ENCODE results near the gene DPYD.

Gene DPYD

DNA sequence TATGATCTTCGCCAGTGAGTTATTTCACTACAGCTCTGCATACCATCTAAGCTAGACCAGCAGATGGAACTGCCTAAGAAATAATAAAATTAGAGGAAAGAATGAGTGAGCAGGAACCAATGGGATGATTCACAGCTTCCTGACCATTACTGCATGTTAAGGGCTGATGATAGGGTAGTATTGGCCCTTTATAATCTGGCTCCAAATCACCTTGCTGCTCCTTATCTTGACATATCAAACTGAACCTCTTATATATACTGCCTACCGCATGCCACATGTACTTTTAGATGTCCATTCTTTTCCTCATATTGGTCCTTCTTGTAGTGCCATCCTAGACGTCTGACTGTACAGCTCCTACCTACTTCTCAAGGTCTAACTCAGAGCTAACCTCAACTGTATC is 524.4 kb downstream of the DPYD start:
- Histone ChIP-seq H3K9me3 (replicated peaks in 1 of 2; ENCODE audit: control insufficient read depth in 2 of 2, insufficient read depth in 1 of 2, low read depth in 1 of 2, low read length in 2 of 2) (no peaks in the 10 kb centered on the region), H3K23ac (ENCODE audit: low read depth, low read length, poor library complexity) (no peak overlapping the region), H3K18ac (ENCODE audit: low read length) (no peak overlapping the region), H3K14ac (ENCODE audit: low read length) (no peak overlapping the region), H2BK12ac (ENCODE audit: low read length) (no peak overlapping the region), H3K4ac (ENCODE audit: low read length) (no peak overlapping the region), H3K9ac (ENCODE audit: low read depth, low read length, poor library complexity) (no peak overlapping the region), H2BK15ac (ENCODE audit: low read length) (no peak overlapping the region), H2BK5ac (ENCODE audit: low read length) (no peak overlapping the region), H4K8ac (ENCODE audit: low read depth, low read length) (no peak overlapping the region), H3K36me3 (replicated peaks in 1 of 2; ENCODE audit: control insufficient read depth in 2 of 2, insufficient read depth in 2 of 2, low read length in 2 of 2) (no peaks in the 10 kb centered on the region), H3K4me1 (ENCODE audit: control insufficient read depth in 2 of 2, insufficient read depth in 1 of 2, low read depth in 1 of 2, low read length in 2 of 2) (no peaks in the 10 kb centered on the region), H4K91ac (ENCODE audit: low read depth, low read length, poor library complexity) (no peak overlapping the region), H3K4me3 (ENCODE audit: low read length in 2 of 2) (no peak overlapping the region), H2AFZ (ENCODE audit: low read length) (no peak overlapping the region), H2AK5ac (ENCODE audit: low read depth, low read length) (no peak overlapping the region), H3K27ac (replicated peaks; ENCODE audit: low read length) (no peak overlapping the region), H3K4me2 (ENCODE audit: insufficient read depth, low read length, poor library complexity, severe bottlenecking) (no peak overlapping the region), H3K27me3 (ENCODE audit: control insufficient read depth in 3 of 3, insufficient read depth in 3 of 3, low read depth in 1 of 3, low read length in 3 of 3) (no peaks in the 10 kb centered on the region), H3K79me1 (ENCODE audit: low read depth, low read length) (no peaks in the 10 kb centered on the region), H2BK120ac (ENCODE audit: low read depth, low read length) (no peak overlapping the region)
- no CpG with 5 or more reads among the region's 3 CpGs for WGBS, 2 donors (ENCODE audit: extremely low coverage in 2 of 2, insufficient read length in 2 of 2, insufficient replicate concordance in 1 of 2)
- no peak for DNase-seq (ENCODE audit: low spot score)

DNA sequence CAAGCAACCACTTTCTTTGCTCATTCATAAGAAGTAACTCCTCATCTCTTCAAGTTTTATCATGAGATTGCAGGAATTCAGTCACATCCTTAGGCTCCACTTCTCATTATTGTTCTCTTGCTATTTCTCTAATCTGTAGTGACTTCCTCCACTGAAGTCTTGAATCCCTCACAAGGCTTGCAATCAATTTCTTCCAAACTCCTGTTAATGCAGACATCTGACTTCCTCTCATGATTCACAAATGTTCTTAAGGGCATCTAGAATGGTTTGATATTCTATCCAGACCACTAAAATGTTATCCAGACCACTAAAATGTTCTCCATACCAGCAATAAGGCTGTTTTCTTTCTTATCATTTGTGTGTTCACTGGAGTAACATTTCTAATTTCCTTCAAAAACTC is 528.1 kb downstream of the DPYD start:
- no peak overlapping the region for H3K18ac ChIP-seq (ENCODE audit: low read length)

DNA sequence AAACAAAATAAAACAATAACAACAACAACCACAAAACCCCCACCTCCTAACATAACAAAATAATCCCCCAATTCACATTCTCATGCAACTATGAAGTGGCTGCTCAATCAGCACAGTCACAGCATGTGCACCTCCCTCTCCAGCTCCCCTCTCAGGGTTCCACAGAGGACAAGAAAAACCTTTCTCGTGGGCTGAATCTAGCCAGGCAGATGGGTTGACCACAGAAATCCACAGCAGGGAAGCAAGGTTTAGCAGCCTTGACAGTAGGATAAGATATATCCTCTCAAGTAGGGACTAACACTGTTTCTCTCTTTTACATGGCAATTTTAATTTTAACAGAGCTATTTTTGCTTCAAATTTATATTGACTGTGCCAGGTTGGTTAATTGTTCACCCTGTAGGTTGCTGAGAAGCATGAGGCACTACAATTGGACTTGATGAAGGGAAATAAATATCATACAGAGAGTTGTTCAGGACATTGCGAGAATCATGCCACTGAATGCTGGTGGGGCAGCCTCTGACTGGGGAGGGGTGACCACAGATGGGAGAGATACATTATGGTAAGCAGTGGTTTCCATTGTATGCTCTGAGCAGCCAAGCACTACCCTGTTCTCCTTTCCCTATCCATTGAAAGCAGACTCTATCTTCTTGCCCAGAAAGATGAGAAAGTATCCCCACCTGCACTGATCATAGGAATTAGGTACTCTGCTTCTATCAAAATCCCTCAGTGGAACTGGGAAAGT is 535.1 kb downstream of the DPYD start:
- no peak overlapping the region for H2BK15ac ChIP-seq (ENCODE audit: low read length)

More for the DNA sequence above, 528.1 kb downstream of the DPYD start:
- H2AFZ ChIP-seq (ENCODE audit: low read length) = no peak overlapping the region
- no peaks in the 10 kb centered on the region for H3K27me3 ChIP-seq (ENCODE audit: control insufficient read depth in 3 of 3, insufficient read depth in 3 of 3, low read depth in 1 of 3, low read length in 3 of 3)
- H3K79me1 ChIP-seq (ENCODE audit: low read depth, low read length) = no peaks in the 10 kb centered on the region
- H3K4me2 ChIP-seq (ENCODE audit: insufficient read depth, low read length, poor library complexity, severe bottlenecking) = no peak overlapping the region
- H2BK120ac ChIP-seq (ENCODE audit: low read depth, low read length) = no peak overlapping the region
- no peak for DNase-seq (ENCODE audit: low spot score)
- H3K9me3 ChIP-seq (replicated peaks in 1 of 2; ENCODE audit: control insufficient read depth in 2 of 2, insufficient read depth in 1 of 2, low read depth in 1 of 2, low read length in 2 of 2) = no peaks in the 10 kb centered on the region
- H2BK12ac ChIP-seq (ENCODE audit: low read length) = no peak overlapping the region
- H4K91ac ChIP-seq (ENCODE audit: low read depth, low read length, poor library complexity) = no peak overlapping the region
- H2BK5ac ChIP-seq (ENCODE audit: low read length) = no peak overlapping the region
- H3K4me3 ChIP-seq (ENCODE audit: low read length in 2 of 2) = no peak overlapping the region
- H3K4me1 ChIP-seq (ENCODE audit: control insufficient read depth in 2 of 2, insufficient read depth in 1 of 2, low read depth in 1 of 2, low read length in 2 of 2) = no peaks in the 10 kb centered on the region
- H3K9ac ChIP-seq (ENCODE audit: low read depth, low read length, poor library complexity) = no peak overlapping the region
- no peak overlapping the region for H3K14ac ChIP-seq (ENCODE audit: low read length)
- H3K4ac ChIP-seq (ENCODE audit: low read length) = no peak overlapping the region
- no peak overlapping the region for H2AK5ac ChIP-seq (ENCODE audit: low read depth, low read length)
- no peak overlapping the region for H3K23ac ChIP-seq (ENCODE audit: low read depth, low read length, poor library complexity)
- no peaks in the 10 kb centered on the region for H3K36me3 ChIP-seq (replicated peaks in 1 of 2; ENCODE audit: control insufficient read depth in 2 of 2, insufficient read depth in 2 of 2, low read length in 2 of 2)
- H2BK15ac ChIP-seq (ENCODE audit: low read length) = no peak overlapping the region
- no peak overlapping the region for H3K27ac ChIP-seq (replicated peaks; ENCODE audit: low read length)
- H4K8ac ChIP-seq (ENCODE audit: low read depth, low read length) = no peak overlapping the region

DNA sequence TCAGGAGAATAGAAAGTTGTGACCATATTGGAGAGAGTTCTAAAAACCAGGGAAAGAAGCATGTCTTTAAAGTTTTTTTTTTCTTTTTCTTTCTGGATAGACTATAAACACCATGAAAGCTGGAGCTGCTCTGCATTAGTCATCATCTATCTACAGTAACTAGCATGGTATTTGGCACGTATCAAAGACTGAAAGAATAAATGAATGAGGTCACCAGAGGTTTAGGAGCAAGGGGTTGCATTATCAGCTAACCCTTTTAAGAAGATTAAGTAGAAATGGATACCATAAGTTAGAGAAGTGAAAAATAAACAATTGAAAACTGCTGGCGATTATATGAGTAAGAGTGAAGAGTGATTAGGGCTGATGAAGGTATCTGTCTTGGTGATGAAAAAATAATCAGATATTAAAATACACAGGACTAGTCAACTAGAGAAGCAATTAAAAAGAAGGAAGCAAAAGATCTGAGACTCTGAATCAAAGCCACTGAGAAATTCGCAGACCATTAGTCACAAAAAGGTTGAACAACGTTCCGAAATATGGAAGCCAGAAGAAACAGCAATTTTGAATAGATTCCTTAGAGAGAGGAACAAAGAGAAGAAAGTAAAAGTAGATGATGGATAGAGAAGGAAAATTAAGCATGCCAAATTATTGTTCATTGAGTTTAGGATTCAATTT is 536.4 kb downstream of the DPYD start:
- no peak overlapping the region for H2BK12ac ChIP-seq (ENCODE audit: low read length)
- H3K18ac ChIP-seq (ENCODE audit: low read length) = no peak overlapping the region
- no peak for DNase-seq (ENCODE audit: low spot score)
- H3K23ac ChIP-seq (ENCODE audit: low read depth, low read length, poor library complexity) = no peak overlapping the region
- no peaks in the 10 kb centered on the region for H3K79me1 ChIP-seq (ENCODE audit: low read depth, low read length)
- no peak overlapping the region for H3K4me3 ChIP-seq (ENCODE audit: low read length in 2 of 2)
- peaks cover 0 to 3% of the 10 kb centered on the region in 2 donors for H3K9me3 ChIP-seq (replicated peaks in 1 of 2; ENCODE audit: control insufficient read depth in 2 of 2, insufficient read depth in 1 of 2, low read depth in 1 of 2, low read length in 2 of 2)
- no peaks in the 10 kb centered on the region for H3K27me3 ChIP-seq (ENCODE audit: control insufficient read depth in 3 of 3, insufficient read depth in 3 of 3, low read depth in 1 of 3, low read length in 3 of 3)
- H2BK5ac ChIP-seq (ENCODE audit: low read length) = no peak overlapping the region
- WGBS, 2 donors (ENCODE audit: extremely low coverage in 2 of 2, insufficient read length in 2 of 2, insufficient replicate concordance in 1 of 2) = no CpG with 5 or more reads among the region's 5 CpGs
- H2BK120ac ChIP-seq (ENCODE audit: low read depth, low read length) = no peak overlapping the region
- no peak overlapping the region for H2BK15ac ChIP-seq (ENCODE audit: low read length)
- no peak overlapping the region for H3K9ac ChIP-seq (ENCODE audit: low read depth, low read length, poor library complexity)
- H2AK5ac ChIP-seq (ENCODE audit: low read depth, low read length) = no peak overlapping the region
- H3K14ac ChIP-seq (ENCODE audit: low read length) = no peak overlapping the region
- no peak overlapping the region for H4K8ac ChIP-seq (ENCODE audit: low read depth, low read length)
- no peak overlapping the region for H3K4ac ChIP-seq (ENCODE audit: low read length)
- H3K27ac ChIP-seq (replicated peaks; ENCODE audit: low read length) = no peak overlapping the region
- H2AFZ ChIP-seq (ENCODE audit: low read length) = no peak overlapping the region
- H3K4me1 ChIP-seq (ENCODE audit: control insufficient read depth in 2 of 2, insufficient read depth in 1 of 2, low read depth in 1 of 2, low read length in 2 of 2) = no peaks in the 10 kb centered on the region
- no peak overlapping the region for H4K91ac ChIP-seq (ENCODE audit: low read depth, low read length, poor library complexity)
- no peak overlapping the region for H3K4me2 ChIP-seq (ENCODE audit: insufficient read depth, low read length, poor library complexity, severe bottlenecking)
- H3K36me3 ChIP-seq (replicated peaks in 1 of 2; ENCODE audit: control insufficient read depth in 2 of 2, insufficient read depth in 2 of 2, low read length in 2 of 2) = no peaks in the 10 kb centered on the region

More for the DNA sequence above, 535.1 kb downstream of the DPYD start:
- Histone ChIP-seq H4K8ac (ENCODE audit: low read depth, low read length) (no peak overlapping the region), H2AK5ac (ENCODE audit: low read depth, low read length) (no peak overlapping the region), H3K27ac (replicated peaks; ENCODE audit: low read length) (no peak overlapping the region), H3K36me3 (replicated peaks in 1 of 2; ENCODE audit: control insufficient read depth in 2 of 2, insufficient read depth in 2 of 2, low read length in 2 of 2) (no peaks in the 10 kb centered on the region), H2BK5ac (ENCODE audit: low read length) (no peak overlapping the region), H3K79me1 (ENCODE audit: low read depth, low read length) (no peaks in the 10 kb centered on the region), H3K4me2 (ENCODE audit: insufficient read depth, low read length, poor library complexity, severe bottlenecking) (no peak overlapping the region), H3K14ac (ENCODE audit: low read length) (no peak overlapping the region), H4K91ac (ENCODE audit: low read depth, low read length, poor library complexity) (no peak overlapping the region), H2BK120ac (ENCODE audit: low read depth, low read length) (no peak overlapping the region), H3K18ac (ENCODE audit: low read length) (no peak overlapping the region), H3K9me3 (replicated peaks in 1 of 2; ENCODE audit: control insufficient read depth in 2 of 2, insufficient read depth in 1 of 2, low read depth in 1 of 2, low read length in 2 of 2) (peaks cover 0 to 3% of the 10 kb centered on the region in 2 donors), H3K4me1 (ENCODE audit: control insufficient read depth in 2 of 2, insufficient read depth in 1 of 2, low read depth in 1 of 2, low read length in 2 of 2) (no peaks in the 10 kb centered on the region), H3K27me3 (ENCODE audit: control insufficient read depth in 3 of 3, insufficient read depth in 3 of 3, low read depth in 1 of 3, low read length in 3 of 3) (no peaks in the 10 kb centered on the region), H2BK12ac (ENCODE audit: low read length) (no peak overlapping the region), H3K4ac (ENCODE audit: low read length) (no peak overlapping the region), H3K23ac (ENCODE audit: low read depth, low read length, poor library complexity) (no peak overlapping the region), H3K4me3 (ENCODE audit: low read length in 2 of 2) (no peak overlapping the region), H3K9ac (ENCODE audit: low read depth, low read length, poor library complexity) (no peak overlapping the region), H2AFZ (ENCODE audit: low read length) (no peak overlapping the region)
- no CpG with 5 or more reads among the region's 2 CpGs for WGBS, 2 donors (ENCODE audit: extremely low coverage in 2 of 2, insufficient read length in 2 of 2, insufficient replicate concordance in 1 of 2)
- DNase-seq (ENCODE audit: low spot score) = no peak

All from neuronal stem cell (in vitro differentiated cells).